ENCODE results near the gene MYO7B.

Gene MYO7B

DNA sequence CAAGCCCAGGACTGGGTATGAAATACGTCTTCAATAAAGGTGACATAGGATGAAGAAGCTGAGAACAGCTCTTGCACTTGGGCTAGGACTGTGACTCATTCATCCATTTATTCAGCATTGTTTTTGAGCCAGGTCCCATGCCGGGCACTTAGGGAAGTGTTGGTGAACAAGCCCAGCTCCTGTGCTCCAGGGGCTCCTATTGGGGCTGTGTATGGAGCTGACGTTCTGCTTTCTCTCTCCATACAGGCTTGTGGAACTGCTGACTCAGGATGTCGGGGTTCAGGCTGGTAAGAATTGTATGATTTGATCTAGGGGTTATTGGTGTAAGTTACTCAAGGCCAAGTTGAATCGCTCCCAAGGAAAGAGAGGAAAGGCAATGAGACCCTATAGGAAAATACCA, 24.0 kb downstream of the MYO7B start:
- no peak for DNase-seq (ENCODE audit: low read depth in 1 of 2, low spot score in 1 of 2)
- H3K27ac ChIP-seq (replicated peaks) = no peak overlapping the region
- no peaks in the 10 kb centered on the region for H3K27me3 ChIP-seq (ENCODE audit: insufficient read depth, poor library complexity, severe bottlenecking)
- no peak overlapping the region for H3K4me3 ChIP-seq (replicated peaks; ENCODE audit: insufficient read depth, low read length)
- TF ChIP-seq, protein P1, sequence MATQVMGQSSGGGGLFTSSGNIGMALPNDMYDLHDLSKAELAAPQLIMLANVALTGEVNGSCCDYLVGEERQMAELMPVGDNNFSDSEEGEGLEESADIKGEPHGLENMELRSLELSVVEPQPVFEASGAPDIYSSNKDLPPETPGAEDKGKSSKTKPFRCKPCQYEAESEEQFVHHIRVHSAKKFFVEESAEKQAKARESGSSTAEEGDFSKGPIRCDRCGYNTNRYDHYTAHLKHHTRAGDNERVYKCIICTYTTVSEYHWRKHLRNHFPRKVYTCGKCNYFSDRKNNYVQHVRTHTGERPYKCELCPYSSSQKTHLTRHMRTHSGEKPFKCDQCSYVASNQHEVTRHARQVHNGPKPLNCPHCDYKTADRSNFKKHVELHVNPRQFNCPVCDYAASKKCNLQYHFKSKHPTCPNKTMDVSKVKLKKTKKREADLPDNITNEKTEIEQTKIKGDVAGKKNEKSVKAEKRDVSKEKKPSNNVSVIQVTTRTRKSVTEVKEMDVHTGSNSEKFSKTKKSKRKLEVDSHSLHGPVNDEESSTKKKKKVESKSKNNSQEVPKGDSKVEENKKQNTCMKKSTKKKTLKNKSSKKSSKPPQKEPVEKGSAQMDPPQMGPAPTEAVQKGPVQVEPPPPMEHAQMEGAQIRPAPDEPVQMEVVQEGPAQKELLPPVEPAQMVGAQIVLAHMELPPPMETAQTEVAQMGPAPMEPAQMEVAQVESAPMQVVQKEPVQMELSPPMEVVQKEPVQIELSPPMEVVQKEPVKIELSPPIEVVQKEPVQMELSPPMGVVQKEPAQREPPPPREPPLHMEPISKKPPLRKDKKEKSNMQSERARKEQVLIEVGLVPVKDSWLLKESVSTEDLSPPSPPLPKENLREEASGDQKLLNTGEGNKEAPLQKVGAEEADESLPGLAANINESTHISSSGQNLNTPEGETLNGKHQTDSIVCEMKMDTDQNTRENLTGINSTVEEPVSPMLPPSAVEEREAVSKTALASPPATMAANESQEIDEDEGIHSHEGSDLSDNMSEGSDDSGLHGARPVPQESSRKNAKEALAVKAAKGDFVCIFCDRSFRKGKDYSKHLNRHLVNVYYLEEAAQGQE (IDR thresholded peaks at IDR 0.05; ENCODE audit: insufficient replicate concordance, low read depth) = no peak
- TF ChIP-seq, protein P2, sequence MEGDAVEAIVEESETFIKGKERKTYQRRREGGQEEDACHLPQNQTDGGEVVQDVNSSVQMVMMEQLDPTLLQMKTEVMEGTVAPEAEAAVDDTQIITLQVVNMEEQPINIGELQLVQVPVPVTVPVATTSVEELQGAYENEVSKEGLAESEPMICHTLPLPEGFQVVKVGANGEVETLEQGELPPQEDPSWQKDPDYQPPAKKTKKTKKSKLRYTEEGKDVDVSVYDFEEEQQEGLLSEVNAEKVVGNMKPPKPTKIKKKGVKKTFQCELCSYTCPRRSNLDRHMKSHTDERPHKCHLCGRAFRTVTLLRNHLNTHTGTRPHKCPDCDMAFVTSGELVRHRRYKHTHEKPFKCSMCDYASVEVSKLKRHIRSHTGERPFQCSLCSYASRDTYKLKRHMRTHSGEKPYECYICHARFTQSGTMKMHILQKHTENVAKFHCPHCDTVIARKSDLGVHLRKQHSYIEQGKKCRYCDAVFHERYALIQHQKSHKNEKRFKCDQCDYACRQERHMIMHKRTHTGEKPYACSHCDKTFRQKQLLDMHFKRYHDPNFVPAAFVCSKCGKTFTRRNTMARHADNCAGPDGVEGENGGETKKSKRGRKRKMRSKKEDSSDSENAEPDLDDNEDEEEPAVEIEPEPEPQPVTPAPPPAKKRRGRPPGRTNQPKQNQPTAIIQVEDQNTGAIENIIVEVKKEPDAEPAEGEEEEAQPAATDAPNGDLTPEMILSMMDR (IDR thresholded peaks at IDR 0.05; ENCODE audit: insufficient read depth, low read length) = no peak
- no peak for TF ChIP-seq POLR2AphosphoS5 (IDR thresholded peaks at IDR 0.05; ENCODE audit: low read depth)
- TF ChIP-seq GABPA (IDR thresholded peaks at IDR 0.05; ENCODE audit: low read depth) = no peak
- no peak for TF ChIP-seq SPI1 (IDR thresholded peaks at IDR 0.05; ENCODE audit: borderline replicate concordance, low read depth)

DNA sequence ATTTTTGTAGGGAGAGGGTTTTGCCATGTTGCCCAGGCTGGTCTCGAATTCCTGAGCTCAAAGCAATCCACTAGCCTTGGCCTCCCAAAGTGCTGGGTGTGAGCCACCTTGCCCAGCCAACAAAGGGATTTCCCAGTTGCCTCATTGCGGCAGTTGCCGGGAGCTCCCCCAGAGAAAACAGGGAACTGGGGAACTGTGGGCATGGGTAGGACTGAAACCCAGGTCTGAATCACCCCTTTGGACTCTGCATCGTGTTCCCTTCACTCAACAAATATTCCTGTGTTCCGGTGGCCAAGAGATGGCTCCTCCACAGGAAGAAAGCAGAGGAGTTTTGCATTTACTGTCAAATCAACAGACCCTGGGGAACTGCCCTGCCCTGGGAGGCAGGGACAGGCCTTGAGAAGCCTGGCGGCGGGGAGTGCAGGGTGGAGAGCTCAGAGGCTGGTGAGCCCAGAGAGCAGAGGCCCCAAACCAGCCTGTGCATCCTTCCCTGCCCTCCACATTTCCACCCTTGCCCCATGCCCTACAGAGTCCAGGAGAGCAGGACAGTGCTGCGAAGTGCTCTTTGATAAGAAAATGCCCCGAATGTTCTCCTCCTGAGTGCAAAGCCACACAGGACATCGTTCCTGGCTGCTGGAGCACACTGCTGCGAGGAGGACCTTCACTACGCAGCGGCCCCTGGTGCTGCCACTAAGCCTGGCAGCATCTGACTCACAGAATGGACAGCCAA, 24.9 kb downstream of the MYO7B start:
- Histone ChIP-seq H3K27ac (replicated peaks) (no peak overlapping the region), H3K27me3 (ENCODE audit: insufficient read depth, poor library complexity, severe bottlenecking) (no peaks in the 10 kb centered on the region), H3K4me3 (replicated peaks; ENCODE audit: insufficient read depth, low read length) (no peak overlapping the region)
- no peak for DNase-seq (ENCODE audit: low read depth in 1 of 2, low spot score in 1 of 2)
- TF ChIP-seq SPI1 (IDR thresholded peaks at IDR 0.05; ENCODE audit: borderline replicate concordance, low read depth) (no peak), POLR2AphosphoS5 (IDR thresholded peaks at IDR 0.05; ENCODE audit: low read depth) (no peak), GABPA (IDR thresholded peaks at IDR 0.05; ENCODE audit: low read depth) (no peak)
- TF ChIP-seq, protein P2 (IDR thresholded peaks at IDR 0.05; ENCODE audit: insufficient read depth, low read length) = no peak
- TF ChIP-seq, protein P1 (IDR thresholded peaks at IDR 0.05; ENCODE audit: insufficient replicate concordance, low read depth) = no peak

DNA sequence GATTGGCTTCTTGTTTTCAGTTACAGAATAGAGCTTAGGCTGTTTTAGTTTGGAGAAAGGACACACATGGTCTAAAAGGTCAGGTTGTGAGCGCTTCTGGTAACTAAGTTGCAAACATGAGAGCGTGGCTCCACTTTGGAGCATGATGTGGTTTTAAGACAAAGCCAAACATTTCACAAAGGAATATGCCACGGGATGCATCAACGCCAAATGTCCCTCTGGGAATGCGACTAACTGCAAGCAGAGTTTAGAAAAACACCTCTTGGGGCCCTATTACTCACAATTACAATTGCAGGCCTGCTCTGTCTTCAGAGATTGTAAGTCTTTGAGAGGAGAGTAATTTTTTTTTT, 25.4 kb downstream of the MYO7B start:
- H3K27ac ChIP-seq (replicated peaks) = no peak overlapping the region
- H3K27me3 ChIP-seq (ENCODE audit: insufficient read depth, poor library complexity, severe bottlenecking) = no peaks in the 10 kb centered on the region
- DNase-seq (ENCODE audit: low read depth in 1 of 2, low spot score in 1 of 2) = no peak
- TF ChIP-seq SPI1 (IDR thresholded peaks at IDR 0.05; ENCODE audit: borderline replicate concordance, low read depth) (no peak), GABPA (IDR thresholded peaks at IDR 0.05; ENCODE audit: low read depth) (no peak), POLR2AphosphoS5 (IDR thresholded peaks at IDR 0.05; ENCODE audit: low read depth) (no peak)
- TF ChIP-seq, protein P1 (IDR thresholded peaks at IDR 0.05; ENCODE audit: insufficient replicate concordance, low read depth) = no peak
- TF ChIP-seq, protein P2 (IDR thresholded peaks at IDR 0.05; ENCODE audit: insufficient read depth, low read length) = no peak
- no peak overlapping the region for H3K4me3 ChIP-seq (replicated peaks; ENCODE audit: insufficient read depth, low read length)
